Naive thymus-derived CD4-positive, alpha-beta T cell (primary cell): ENCODE data around the gene FKBP14. TPM values are rescaled to one million over a fixed set of nuclear protein-coding genes. Genes with fewer than 3 reads are reported as not detected.

Source experiments
- ATAC-seq: fragments of 150-1000 bp; cut with Tn5 transposase; 2 replicates; pipeline ENCODE4 v1.10.0; 2021; ENCODE audit warnings: mild to moderate bottlenecking, moderate library complexity
- CTCF ChIA-PET: fragments of 350-600 bp; sonication (Branson Sonifier 250); formaldehyde crosslinking; loops from one replicate; lab custom pipeline; 2021; ENCODE audit warnings: antibody characterized with exemption; lab: Charles Lee
- POLR2A ChIA-PET: fragments of 350-600 bp; sonication (Branson Sonifier 250); formaldehyde crosslinking; loops from one replicate; lab custom pipeline; 2021; ENCODE audit warnings: antibody characterized with exemption, inconsistent platforms; lab: Charles Lee
- DNase-seq, 9 donors: peaks; one replicate each; pipeline versions ENCODE4 v3.0.0 to v3.0.0-alpha.2; 2020 to 2022; ENCODE audit warnings: mixed read lengths in 1 of 9
- H3K27ac ChIP-seq: one replicate; pipeline ENCODE4 v1.7.0; 2013; ENCODE audit warnings: mild to moderate bottlenecking, low read depth, low read length, moderate library complexity
- H3K27me3 ChIP-seq, 2 donors: one replicate each; pipeline ENCODE4 v1.7.0; 2013; ENCODE audit warnings: low read length in 2 of 2, mild to moderate bottlenecking in 2 of 2, moderate library complexity in 2 of 2; ENCODE audit not compliant: control insufficient read depth in 2 of 2, insufficient read depth in 2 of 2
- H3K36me3 ChIP-seq, 3 experiments: 1 replicate in 2 of 3; 2 replicates in 1 of 3; pipeline ENCODE4 v1.7.0; 2013; ENCODE audit warnings: low read length in 3 of 3, mild to moderate bottlenecking in 3 of 3, moderate library complexity in 1 of 3; ENCODE audit not compliant: insufficient read depth in 3 of 3, control insufficient read depth in 2 of 3
- H3K4me1 ChIP-seq, 2 donors: one replicate each; pipeline ENCODE4 v1.7.0; 2013; ENCODE audit warnings: low read length in 2 of 2, mild to moderate bottlenecking in 2 of 2, moderate library complexity in 1 of 2; ENCODE audit not compliant: control insufficient read depth in 2 of 2, insufficient read depth in 2 of 2
- H3K4me3 ChIP-seq: 2 replicates; pipeline ENCODE4 v1.7.0; 2013; ENCODE audit warnings: mild to moderate bottlenecking, low read length
- H3K9me3 ChIP-seq, 3 experiments: 1 replicate in 2 of 3; 2 replicates in 1 of 3; pipeline ENCODE4 v1.7.0; 2013; ENCODE audit warnings: low read length in 3 of 3; ENCODE audit not compliant: control insufficient read depth in 2 of 3
- H3K27ac Mint-ChIP-seq, 9 donors: one replicate each; pipeline ENCODE4 v1.8.0; 2020 to 2022; ENCODE audit warnings: mixed read lengths in 9 of 9, mild to moderate bottlenecking in 8 of 9, moderate library complexity in 5 of 9, inconsistent platforms in 2 of 9
- H3K27me3 Mint-ChIP-seq, 5 donors: one replicate each; pipeline ENCODE4 v1.8.0; 2021 to 2022; ENCODE audit warnings: mixed read lengths in 5 of 5, mild to moderate bottlenecking in 1 of 5
- H3K36me3 Mint-ChIP-seq, 5 donors: one replicate each; pipeline ENCODE4 v1.8.0; 2020 to 2022; ENCODE audit warnings: mixed read lengths in 5 of 5, mild to moderate bottlenecking in 3 of 5, inconsistent platforms in 1 of 5
- H3K4me1 Mint-ChIP-seq, 7 donors: one replicate each; pipeline ENCODE4 v1.8.0; 2020 to 2022; ENCODE audit warnings: mixed read lengths in 7 of 7, mild to moderate bottlenecking in 3 of 7, inconsistent platforms in 1 of 7
- H3K4me3 Mint-ChIP-seq, 10 donors: one replicate each; pipeline ENCODE4 v1.8.0; 2020 to 2022; ENCODE audit warnings: mild to moderate bottlenecking in 10 of 10, mixed read lengths in 10 of 10, moderate library complexity in 6 of 10, inconsistent platforms in 2 of 10
- H3K9me3 Mint-ChIP-seq, 11 donors: one replicate each; pipeline ENCODE4 v1.8.0; 2020 to 2022; ENCODE audit warnings: mixed read lengths in 11 of 11, mild to moderate bottlenecking in 4 of 11, inconsistent platforms in 1 of 11, moderate library complexity in 1 of 11
- intact Hi-C, 2 donors: fragments of 100-400 bp; cut with micrococcal nuclease; formaldehyde crosslinking; loops; one replicate each; pipeline ENCODE4 v1.15.1; 2023
- polyA plus RNA-seq, 2 donors: library from polyadenylated mRNA; unstranded; fragments of 300-500 nt; fragmentation: Illumina TruSeq; gene quantifications; one replicate each; pipeline ENCODE4 v1.2.3, GENCODE V29; 2021
- total RNA-seq, 6 experiments: library from RNA in 5 of 6; stranded (reverse) in 5 of 6; gene quantifications; 1 replicate in 5 of 6; 2 replicates in 1 of 6; pipeline ENCODE4 v1.2.3 and lab custom pipeline; 2021 to 2026

Gene FKBP14
- total and polyA plus RNA-seq, 7 experiments from 2014 or later = 1.6 to 6.5 (median 5.1) TPM

DNA sequence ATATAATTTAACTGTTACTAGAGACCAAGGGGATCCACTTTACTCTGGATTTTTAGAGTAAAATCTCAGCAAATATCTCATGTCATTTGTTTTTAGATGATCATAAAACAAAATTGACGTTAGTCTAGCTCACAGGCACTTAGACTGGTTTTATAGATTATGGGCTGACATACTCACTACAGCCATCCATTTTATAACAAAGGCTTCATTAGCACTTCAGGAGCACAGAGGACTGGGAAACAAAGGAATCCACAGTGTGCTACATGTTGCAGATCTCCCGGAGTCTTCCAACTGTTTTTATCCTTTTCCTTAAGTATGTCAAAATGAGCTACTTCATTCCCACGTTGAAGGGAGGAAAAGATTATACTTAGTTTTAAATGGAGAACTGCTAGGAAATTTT, 21.0 kb downstream of the FKBP14 start:
- H3K4me1 ChIP-seq = no peaks in the 10 kb centered on the region
- H3K27ac ChIP-seq = no peak overlapping the region
- DNase-seq (no peak), ATAC-seq (no peak)
- Mint-ChIP-seq H3K27ac (no peak overlapping the region), H3K4me3 (no peak overlapping the region), H3K36me3 (peaks cover 0 to 2% (median 0%) of the 10 kb centered on the region in 5 donors), H3K4me1 (no peaks in the 10 kb centered on the region), H3K27me3 (peaks cover 4 to 10% (median 9%) of the 10 kb centered on the region in 5 donors), H3K9me3 (no peaks in the 10 kb centered on the region)
- CTCF ChIA-PET = no interaction called here
- no peaks in the 10 kb centered on the region for H3K9me3 ChIP-seq
- no peak overlapping the region for H3K4me3 ChIP-seq
- H3K36me3 ChIP-seq = no peaks in the 10 kb centered on the region
- peaks cover 0 to 6% of the 10 kb centered on the region in 2 donors for H3K27me3 ChIP-seq
- POLR2A ChIA-PET = no interaction called here
- intact Hi-C loops = no loop called here

DNA sequence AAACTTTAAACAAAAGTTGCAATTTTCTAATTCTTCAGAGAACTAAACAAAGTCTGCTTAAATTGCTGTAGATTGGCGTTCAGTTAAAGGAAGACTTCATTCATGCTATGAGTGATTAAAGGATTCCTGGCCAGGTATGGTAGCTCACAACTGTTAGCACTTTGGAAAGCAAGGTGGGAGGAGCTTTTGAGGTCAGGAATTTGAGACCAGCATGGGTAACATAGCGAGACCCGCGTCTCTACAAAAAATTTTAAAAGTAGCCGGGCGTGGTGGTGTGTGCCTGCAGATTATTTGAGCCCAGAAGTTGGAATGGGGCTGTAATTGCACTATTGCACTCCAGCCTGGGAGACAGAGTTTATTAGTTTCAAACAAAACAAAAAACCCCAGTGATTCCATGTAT, 23.4 kb downstream of the FKBP14 start:
- ChIA-PET POLR2A (no interaction called here), CTCF (no interaction called here)
- H3K4me1 Mint-ChIP-seq = no peaks in the 10 kb centered on the region
- H3K4me3 ChIP-seq = no peak overlapping the region
- H3K9me3 Mint-ChIP-seq = peaks cover 0 to 6% (median 0%) of the 10 kb centered on the region in 11 donors
- H3K4me1 ChIP-seq = no peaks in the 10 kb centered on the region
- H3K9me3 ChIP-seq = no peaks in the 10 kb centered on the region
- no peaks in the 10 kb centered on the region for H3K36me3 ChIP-seq
- no peak overlapping the region for H3K4me3 Mint-ChIP-seq
- ATAC-seq (no peak), DNase-seq (no peak)
- peaks cover 14 to 27% (median 21%) of the 10 kb centered on the region in 5 donors for H3K27me3 Mint-ChIP-seq
- peaks cover 0 to 6% (median 0%) of the 10 kb centered on the region in 5 donors for H3K36me3 Mint-ChIP-seq
- H3K27ac Mint-ChIP-seq = no peak overlapping the region
- no peak overlapping the region for H3K27ac ChIP-seq
- H3K27me3 ChIP-seq = peaks cover 0 to 9% of the 10 kb centered on the region in 2 donors
- intact Hi-C loops = no loop called here

DNA sequence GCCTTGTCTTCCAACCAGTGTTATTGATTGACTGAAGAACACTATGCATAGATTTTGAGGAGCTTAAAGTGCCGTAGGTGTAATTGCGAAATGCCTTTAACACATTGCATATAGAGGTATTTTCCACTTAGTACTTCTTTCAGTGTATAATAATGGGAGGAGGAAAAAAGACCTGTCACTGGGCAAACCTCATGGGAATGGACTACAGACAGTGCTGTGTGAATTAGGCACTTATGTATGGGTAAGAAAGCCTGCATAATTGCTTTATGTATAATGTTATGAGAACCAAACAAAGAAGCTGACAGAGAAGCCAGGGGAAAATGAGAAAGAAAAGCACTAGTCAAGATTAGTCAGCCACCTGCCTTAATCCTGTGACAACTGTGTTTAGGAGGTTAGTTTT, 24.5 kb downstream of the FKBP14 start:
- H3K9me3 Mint-ChIP-seq = peaks cover 0 to 14% (median 5%) of the 10 kb centered on the region in 11 donors
- H3K36me3 ChIP-seq = no peaks in the 10 kb centered on the region
- no peak overlapping the region for H3K4me3 Mint-ChIP-seq
- no peak overlapping the region for H3K27ac Mint-ChIP-seq
- no peaks in the 10 kb centered on the region for H3K9me3 ChIP-seq
- ATAC-seq (no peak), DNase-seq (no peak)
- no peaks in the 10 kb centered on the region for H3K4me1 Mint-ChIP-seq
- H3K36me3 Mint-ChIP-seq = peaks cover 0 to 6% (median 4%) of the 10 kb centered on the region in 5 donors
- no peak overlapping the region for H3K4me3 ChIP-seq
- CTCF ChIA-PET = no interaction called here
- H3K27ac ChIP-seq = no peak overlapping the region
- POLR2A ChIA-PET = no interaction called here
- H3K27me3 ChIP-seq = peaks cover 0 to 11% of the 10 kb centered on the region in 2 donors
- H3K27me3 Mint-ChIP-seq = peaks cover 20 to 35% (median 26%) of the 10 kb centered on the region in 5 donors
- H3K4me1 ChIP-seq = no peaks in the 10 kb centered on the region
- intact Hi-C loops = no loop called here

DNA sequence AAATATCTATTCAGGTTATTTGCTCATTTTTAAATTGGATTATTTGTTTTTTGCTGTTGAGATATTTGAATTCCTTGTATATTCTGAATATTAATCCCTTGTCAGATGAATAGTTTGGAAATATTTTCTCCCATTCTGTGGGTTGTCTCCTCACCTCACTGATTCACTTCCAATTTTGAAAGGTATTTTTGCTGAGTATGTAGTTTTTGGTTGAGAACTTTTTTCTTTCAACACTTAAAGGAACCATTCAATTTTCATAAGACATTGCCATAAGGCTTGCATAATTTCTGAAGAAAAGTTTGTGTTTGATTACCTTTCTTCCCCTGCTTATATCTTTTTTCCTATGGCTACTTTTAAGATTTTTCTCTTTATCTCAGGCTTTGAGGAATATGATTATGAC, 28.0 kb downstream of the FKBP14 start:
- Mint-ChIP-seq H3K27me3 (peaks cover 34 to 56% (median 45%) of the 10 kb centered on the region in 5 donors), H3K4me3 (no peak overlapping the region), H3K9me3 (peaks cover 4 to 43% (median 17%) of the 10 kb centered on the region in 11 donors), H3K4me1 (no peaks in the 10 kb centered on the region), H3K27ac (no peak overlapping the region), H3K36me3 (peaks cover 0 to 10% (median 9%) of the 10 kb centered on the region in 5 donors)
- no peak for ATAC-seq
- Histone ChIP-seq H3K4me1 (no peaks in the 10 kb centered on the region), H3K27ac (no peak overlapping the region), H3K9me3 (peaks cover 0 to 7% (median 0%) of the 10 kb centered on the region in 3 experiments), H3K4me3 (no peak overlapping the region), H3K27me3 (peaks cover 0 to 13% of the 10 kb centered on the region in 2 donors), H3K36me3 (no peaks in the 10 kb centered on the region)
- no peak for DNase-seq
- ChIA-PET POLR2A (no interaction called here), CTCF (no interaction called here)
- intact Hi-C loops = no loop called here

DNA sequence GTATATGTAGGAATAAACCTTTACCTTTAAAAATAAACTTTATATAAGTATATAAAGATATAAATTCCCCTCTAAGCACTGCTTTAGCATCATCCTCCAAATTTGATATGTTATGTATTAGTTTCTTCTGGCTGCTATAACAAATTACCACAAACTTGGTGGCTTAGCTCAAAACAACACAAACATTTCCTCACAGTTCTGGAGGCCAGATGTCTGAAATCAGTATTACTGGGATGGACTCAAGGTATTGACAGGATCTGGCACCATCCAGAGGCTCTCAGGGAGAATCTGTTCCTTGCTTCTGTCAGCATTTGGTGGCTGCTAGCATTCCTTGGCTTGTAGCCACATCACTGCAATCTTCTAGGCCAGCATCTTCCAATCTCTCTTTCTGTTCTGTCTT, 30.2 kb downstream of the FKBP14 start:
- no peak overlapping the region for H3K4me3 ChIP-seq
- DNase-seq = no peak
- peaks cover 0 to 7% of the 10 kb centered on the region in 2 donors for H3K27me3 ChIP-seq
- peaks cover 0 to 11% (median 0%) of the 10 kb centered on the region in 3 experiments for H3K9me3 ChIP-seq
- POLR2A ChIA-PET = no interaction called here
- Mint-ChIP-seq H3K4me3 (no peak overlapping the region), H3K4me1 (no peaks in the 10 kb centered on the region), H3K9me3 (peaks cover 5 to 60% (median 19%) of the 10 kb centered on the region in 11 donors), H3K36me3 (peaks cover 0 to 16% (median 10%) of the 10 kb centered on the region in 5 donors), H3K27ac (no peak overlapping the region), H3K27me3 (peaks cover 49 to 72% (median 61%) of the 10 kb centered on the region in 5 donors)
- H3K4me1 ChIP-seq = no peaks in the 10 kb centered on the region
- intact Hi-C loops = no loop called here
- CTCF ChIA-PET = interaction anchor here (0.5 kb wide), 1 partner anchor 353 kb away, joined by 3 read pairs; no protein-coding TSS in a partner anchor
- no peak overlapping the region for H3K27ac ChIP-seq
- no peak for ATAC-seq
- no peaks in the 10 kb centered on the region for H3K36me3 ChIP-seq

DNA sequence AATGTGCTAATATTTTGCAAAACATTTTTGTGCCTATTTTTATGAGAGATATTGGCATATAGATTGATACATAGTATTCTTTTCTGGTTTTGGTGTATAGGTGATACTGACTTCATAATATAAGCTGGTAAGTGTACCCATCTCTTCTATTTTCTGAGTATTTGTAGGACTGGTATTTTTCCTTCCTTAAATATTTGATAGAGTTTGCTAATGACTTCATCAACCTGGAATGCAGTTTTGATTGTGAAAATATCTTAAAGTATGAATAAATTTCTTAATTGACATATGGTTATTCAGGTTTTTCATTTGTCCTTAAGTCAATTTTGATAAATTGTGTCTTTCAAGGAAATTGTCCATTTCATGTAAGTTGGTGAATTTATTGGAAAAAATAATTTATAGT, 30.9 kb downstream of the FKBP14 start:
- H3K27me3 ChIP-seq = peaks cover 0 to 7% of the 10 kb centered on the region in 2 donors
- H3K9me3 Mint-ChIP-seq = peaks cover 5 to 60% (median 21%) of the 10 kb centered on the region in 11 donors
- H3K27ac Mint-ChIP-seq = no peak overlapping the region
- H3K36me3 ChIP-seq = no peaks in the 10 kb centered on the region
- intact Hi-C loops = no loop called here
- H3K27ac ChIP-seq = no peak overlapping the region
- no peaks in the 10 kb centered on the region for H3K4me1 Mint-ChIP-seq
- POLR2A ChIA-PET = no interaction called here
- H3K9me3 ChIP-seq = peaks cover 0 to 11% (median 0%) of the 10 kb centered on the region in 3 experiments
- H3K4me3 ChIP-seq = no peak overlapping the region
- ATAC-seq (no peak), DNase-seq (no peak)
- H3K4me3 Mint-ChIP-seq = no peak overlapping the region
- CTCF ChIA-PET = no interaction called here
- H3K36me3 Mint-ChIP-seq = peaks cover 0 to 16% (median 10%) of the 10 kb centered on the region in 5 donors
- no peaks in the 10 kb centered on the region for H3K4me1 ChIP-seq
- peaks cover 53 to 72% (median 62%) of the 10 kb centered on the region in 5 donors for H3K27me3 Mint-ChIP-seq

DNA sequence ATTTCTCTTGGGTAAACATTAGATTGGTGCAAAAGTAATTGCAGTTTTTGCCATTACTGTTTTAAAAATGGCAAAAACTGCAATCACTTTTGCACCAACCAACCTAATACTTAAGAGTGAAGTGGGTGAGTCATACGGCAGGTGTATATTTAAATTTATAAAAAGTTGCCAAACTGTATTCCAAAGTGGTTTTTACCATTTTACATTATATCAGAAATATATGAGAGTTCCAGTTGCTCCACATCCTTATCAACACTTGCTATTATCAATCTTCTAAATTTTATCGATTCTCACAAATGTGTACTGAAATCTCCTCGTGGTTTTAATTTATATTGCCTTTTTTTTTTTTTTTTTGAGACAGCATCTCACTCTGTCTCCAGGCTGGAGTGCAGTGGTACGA, 33.4 kb downstream of the FKBP14 start:
- no peak for ATAC-seq
- Mint-ChIP-seq H3K9me3 (peaks cover 5 to 56% (median 23%) of the 10 kb centered on the region in 11 donors), H3K27ac (no peak overlapping the region), H3K36me3 (peaks cover 0 to 16% (median 4%) of the 10 kb centered on the region in 5 donors), H3K4me3 (no peak overlapping the region), H3K27me3 (peaks cover 54 to 70% (median 57%) of the 10 kb centered on the region in 5 donors), H3K4me1 (peaks cover 5 to 10% (median 6%) of the 10 kb centered on the region in 7 donors)
- H3K27ac ChIP-seq = no peak overlapping the region
- no peak overlapping the region for H3K4me3 ChIP-seq
- no peak for DNase-seq
- no peaks in the 10 kb centered on the region for H3K4me1 ChIP-seq
- H3K27me3 ChIP-seq = peaks cover 3 to 4% of the 10 kb centered on the region in 2 donors
- ChIA-PET CTCF (no interaction called here), POLR2A (no interaction called here)
- H3K9me3 ChIP-seq = peaks cover 0 to 11% (median 0%) of the 10 kb centered on the region in 3 experiments
- peaks cover 0 to 3% (median 0%) of the 10 kb centered on the region in 3 experiments for H3K36me3 ChIP-seq
- intact Hi-C loops = no loop called here
